Esophagus muscularis mucosa (tissue), 4 donors: Measurements from ENCODE around the gene DCLRE1B.

Experiments
- EP300 ChIP-seq: sonication (generic); formaldehyde crosslinking; IDR thresholded peaks from one replicate; pipeline ENCODE4 v1.6.1; 2017; ENCODE audit warnings: antibody characterized with exemption
- POLR2A ChIP-seq: fragments of 450-650 bp; IDR thresholded peaks from one replicate; pipeline ENCODE4 v1.6.1; 2017; ENCODE audit warnings: antibody characterized with exemption, moderate library complexity, mild to moderate bottlenecking, low read depth
- POLR2AphosphoS5 ChIP-seq, 2 donors: sonication (generic); formaldehyde crosslinking; IDR thresholded peaks; one replicate each; pipeline ENCODE4 v1.6.1; 2017; ENCODE audit warnings: antibody characterized with exemption in 2 of 2
- TF ChIP-seq, protein P1 (sequence below), 3 experiments: fragments of 200-600 bp in 2 of 3; fragments of 450-650 bp in 1 of 3; sonication (generic) in 2 of 3; IDR thresholded peaks; one replicate each; pipeline ENCODE4 v1.5.1; 2017 to 2019; ENCODE audit warnings: antibody characterized with exemption in 3 of 3, mild to moderate bottlenecking in 2 of 3, moderate library complexity in 1 of 3

- TF ChIP-seq, protein P1, sequence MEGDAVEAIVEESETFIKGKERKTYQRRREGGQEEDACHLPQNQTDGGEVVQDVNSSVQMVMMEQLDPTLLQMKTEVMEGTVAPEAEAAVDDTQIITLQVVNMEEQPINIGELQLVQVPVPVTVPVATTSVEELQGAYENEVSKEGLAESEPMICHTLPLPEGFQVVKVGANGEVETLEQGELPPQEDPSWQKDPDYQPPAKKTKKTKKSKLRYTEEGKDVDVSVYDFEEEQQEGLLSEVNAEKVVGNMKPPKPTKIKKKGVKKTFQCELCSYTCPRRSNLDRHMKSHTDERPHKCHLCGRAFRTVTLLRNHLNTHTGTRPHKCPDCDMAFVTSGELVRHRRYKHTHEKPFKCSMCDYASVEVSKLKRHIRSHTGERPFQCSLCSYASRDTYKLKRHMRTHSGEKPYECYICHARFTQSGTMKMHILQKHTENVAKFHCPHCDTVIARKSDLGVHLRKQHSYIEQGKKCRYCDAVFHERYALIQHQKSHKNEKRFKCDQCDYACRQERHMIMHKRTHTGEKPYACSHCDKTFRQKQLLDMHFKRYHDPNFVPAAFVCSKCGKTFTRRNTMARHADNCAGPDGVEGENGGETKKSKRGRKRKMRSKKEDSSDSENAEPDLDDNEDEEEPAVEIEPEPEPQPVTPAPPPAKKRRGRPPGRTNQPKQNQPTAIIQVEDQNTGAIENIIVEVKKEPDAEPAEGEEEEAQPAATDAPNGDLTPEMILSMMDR (IDR thresholded peaks at IDR 0.05): no peak
- TF ChIP-seq POLR2A (no peak), EP300 (no peak), POLR2AphosphoS5 (IDR thresholded peaks at IDR 0.05) (no peak)
Observed at GRCh38 chr1:113940365-113941244, 35.5 kb downstream of the DCLRE1B start.
